H1 (cell line): ENCODE results near the gene RSPH6A. TPM values are rescaled to one million over a fixed set of nuclear protein-coding genes. Genes with fewer than 3 reads are reported as not detected.

Source experiments
- CTCF ChIA-PET: fragments of 300-600 bp; sonication (Branson Sonifier 250); formaldehyde crosslinking; loops from one replicate; lab custom pipeline; 2021; ENCODE audit not compliant: partially characterized antibody; lab: Charles Lee
- POLR2A ChIA-PET: fragments of 300-600 bp; sonication (Branson Sonifier 250); formaldehyde crosslinking; loops from one replicate; lab custom pipeline; 2021; ENCODE audit warnings: inconsistent platforms; ENCODE audit not compliant: partially characterized antibody; lab: Charles Lee
- DNase-seq, 2 experiments: peaks; one replicate each; pipeline versions ENCODE4 v3.0.0 to v3.0.0-alpha.2; 2010 to 2022; ENCODE audit warnings: low spot score in 2 of 2, low read depth in 1 of 2, mixed read lengths in 1 of 2
- FAIRE-seq: peaks from 2 replicates; lab custom pipeline; 2011; peaks lifted over from hg19 to GRCh38; lab: Jason Lieb, UNC
- H2AFZ ChIP-seq: 2 replicates; pipeline ENCODE4 v1.8.1; 2012; ENCODE audit warnings: low read length, inconsistent platforms
- H2AK5ac ChIP-seq: 2 replicates; pipeline ENCODE4 v1.6.1; 2013; ENCODE audit warnings: low read depth, low read length
- H2BK120ac ChIP-seq: replicated peaks from 2 replicates; pipeline ENCODE3; 2013; ENCODE audit warnings: low read depth, low read length, inconsistent platforms
- H2BK12ac ChIP-seq: 2 replicates; pipeline ENCODE4 v1.6.1; 2013; ENCODE audit warnings: low read depth, low read length
- H2BK15ac ChIP-seq: 2 replicates; pipeline ENCODE4 v1.6.1; 2013; ENCODE audit warnings: low read length
- H2BK20ac ChIP-seq: 2 replicates; pipeline ENCODE4 v1.6.1; 2013; ENCODE audit warnings: low read length
- H2BK5ac ChIP-seq: 2 replicates; pipeline ENCODE4 v1.6.1; 2013; ENCODE audit warnings: low read depth, low read length
- H3K14ac ChIP-seq: 2 replicates; pipeline ENCODE4 v1.6.1; 2013; ENCODE audit warnings: inconsistent platforms; ENCODE audit not compliant: insufficient read length
- H3K18ac ChIP-seq: 2 replicates; pipeline ENCODE4 v1.6.1; 2013; ENCODE audit warnings: low read length; ENCODE audit errors: extremely low read depth
- H3K23ac ChIP-seq: 2 replicates; pipeline ENCODE4 v1.6.1; 2013; ENCODE audit warnings: inconsistent platforms; ENCODE audit not compliant: insufficient read length
- H3K23me2 ChIP-seq: 2 replicates; pipeline ENCODE4 v1.6.1; 2013; ENCODE audit warnings: low read depth, low read length
- H3K27ac ChIP-seq: 2 replicates; pipeline ENCODE4 v1.6.1; 2011; ENCODE audit warnings: low read depth, low read length, inconsistent platforms
- H3K27me3 ChIP-seq, 4 experiments: replicated peaks in 1 of 4; 1 replicate in 1 of 4; 2 replicates in 3 of 4; pipeline versions ENCODE4 v1.6.1 to v1.8.1; 2011 to 2013; ENCODE audit warnings: low read length in 3 of 4, mild to moderate bottlenecking in 3 of 4, inconsistent platforms in 2 of 4, mixed read lengths in 2 of 4, moderate library complexity in 1 of 4; ENCODE audit not compliant: control insufficient read depth in 3 of 4, insufficient read depth in 3 of 4; ENCODE audit errors: extremely low read depth in 1 of 4
- H3K36me3 ChIP-seq, 4 experiments: 2 replicates each; pipeline versions ENCODE4 v1.6.1 to v1.8.1; 2011 to 2013; ENCODE audit warnings: mild to moderate bottlenecking in 4 of 4, low read length in 3 of 4, moderate library complexity in 2 of 4, control low read depth in 1 of 4, inconsistent platforms in 1 of 4; ENCODE audit not compliant: insufficient read depth in 4 of 4, control insufficient read depth in 2 of 4
- H3K4ac ChIP-seq: replicated peaks from 2 replicates; pipeline ENCODE3; 2013; ENCODE audit warnings: low read length, low read depth, mixed read lengths, inconsistent platforms; ENCODE audit not compliant: insufficient read length
- H3K4me1 ChIP-seq, 4 experiments: replicated peaks in 1 of 4; 1 replicate in 1 of 4; 2 replicates in 3 of 4; pipeline versions ENCODE4 v1.6.1 to v1.8.1; 2011 to 2013; ENCODE audit warnings: low read length in 3 of 4, inconsistent platforms in 2 of 4, mixed read lengths in 1 of 4; ENCODE audit not compliant: insufficient read depth in 4 of 4, control insufficient read depth in 3 of 4
- H3K4me2 ChIP-seq, 2 experiments: 2 replicates each; pipeline versions ENCODE4 v1.6.1 to v1.8.1; 2011 to 2013; ENCODE audit warnings: low read depth in 2 of 2, low read length in 2 of 2, control low read depth in 1 of 2, inconsistent platforms in 1 of 2, mild to moderate bottlenecking in 1 of 2; ENCODE audit not compliant: insufficient read depth in 1 of 2
- H3K4me3 ChIP-seq, 4 experiments: fragments of 200-600, 300-600 bp in 1 of 4; sonication (generic), shearing (Covaris generic), sonication (Bioruptor Twin) in 1 of 4; 2 replicates each; pipeline versions ENCODE4 v1.5.1 to v1.8.1; 2011 to 2016; ENCODE audit warnings: low read length in 4 of 4, low read depth in 3 of 4, control low read depth in 2 of 4, inconsistent platforms in 2 of 4, mild to moderate bottlenecking in 2 of 4, mixed read lengths in 1 of 4, moderate library complexity in 1 of 4; ENCODE audit not compliant: insufficient read depth in 2 of 4; ENCODE audit errors: extremely low read depth in 1 of 4
- H3K56ac ChIP-seq: replicated peaks from 2 replicates; pipeline ENCODE3; 2013; ENCODE audit warnings: low read depth, mild to moderate bottlenecking, mixed read lengths, low read length, inconsistent platforms; ENCODE audit not compliant: insufficient read length
- H3K79me1 ChIP-seq: 2 replicates; pipeline ENCODE4 v1.6.1; 2013; ENCODE audit warnings: low read depth, low read length, control low read depth
- H3K79me2 ChIP-seq, 2 experiments: 2 replicates each; pipeline versions ENCODE4 v1.6.1 to v1.8.1; 2012 to 2013; ENCODE audit warnings: low read length in 2 of 2, mild to moderate bottlenecking in 2 of 2, inconsistent platforms in 1 of 2; ENCODE audit not compliant: insufficient read depth in 2 of 2, control insufficient read depth in 1 of 2
- H3K9ac ChIP-seq, 4 experiments: replicated peaks in 1 of 4; 1 replicate in 1 of 4; 2 replicates in 3 of 4; pipeline versions ENCODE4 v1.6.1 to v1.8.1; 2011 to 2013; ENCODE audit warnings: low read depth in 3 of 4, low read length in 3 of 4, control low read depth in 2 of 4, mild to moderate bottlenecking in 2 of 4, moderate library complexity in 2 of 4, inconsistent platforms in 1 of 4; ENCODE audit errors: extremely low read depth in 1 of 4
- H3K9me3 ChIP-seq, 2 experiments: 2 replicates each; pipeline versions ENCODE4 v1.6.1 to v1.8.1; 2012 to 2013; ENCODE audit warnings: mild to moderate bottlenecking in 2 of 2, moderate library complexity in 2 of 2, control low read depth in 1 of 2, inconsistent platforms in 1 of 2, low read depth in 1 of 2, low read length in 1 of 2, mixed read lengths in 1 of 2; ENCODE audit not compliant: insufficient read depth in 2 of 2
- H4K20me1 ChIP-seq, 2 experiments: replicated peaks in 1 of 2; 2 replicates each; pipeline versions ENCODE3 to v1.8.1; 2011 to 2013; ENCODE audit warnings: inconsistent platforms in 2 of 2, low read length in 2 of 2, mild to moderate bottlenecking in 1 of 2; ENCODE audit not compliant: insufficient read depth in 2 of 2, control insufficient read depth in 1 of 2
- H4K5ac ChIP-seq: 2 replicates; pipeline ENCODE4 v1.6.1; 2013; ENCODE audit warnings: low read length, low read depth, mixed read lengths, inconsistent platforms; ENCODE audit not compliant: insufficient read length
- H4K8ac ChIP-seq: 2 replicates; pipeline ENCODE4 v1.8.0; 2013; ENCODE audit warnings: mild to moderate bottlenecking, moderate library complexity, low read length, inconsistent platforms; ENCODE audit not compliant: insufficient read depth; ENCODE audit errors: extremely low read depth
- H4K91ac ChIP-seq: replicated peaks from 2 replicates; pipeline ENCODE3; 2013; ENCODE audit warnings: low read length, mixed read lengths, inconsistent platforms; ENCODE audit not compliant: insufficient read length
- CEBPB ChIP-seq: IDR thresholded peaks from 2 replicates; pipeline ENCODE4 v1.6.1; 2012; ENCODE audit warnings: low read depth, low read length
- EGR1 ChIP-seq: IDR thresholded peaks from 2 replicates; pipeline ENCODE4 v1.6.1; 2011; ENCODE audit warnings: low read depth, low read length, borderline replicate concordance
- HDAC2 ChIP-seq, 2 experiments: fragments of 300-600 bp in 1 of 2; sonication (generic) in 1 of 2; IDR thresholded peaks; 2 replicates each; pipeline ENCODE4 v1.6.1; 2011 to 2012; ENCODE audit warnings: low read depth in 2 of 2, low read length in 2 of 2, mild to moderate bottlenecking in 2 of 2, moderate library complexity in 2 of 2, borderline replicate concordance in 1 of 2, inconsistent platforms in 1 of 2
- POU5F1 ChIP-seq: IDR thresholded peaks from 2 replicates; pipeline ENCODE4 v1.6.1; 2011; ENCODE audit warnings: low read depth, mild to moderate bottlenecking, low read length, moderate library complexity
- SIN3A ChIP-seq, 2 experiments: IDR thresholded peaks in 1 of 2; conservative IDR thresholded peaks in 1 of 2; 2 replicates each; pipeline ENCODE4 v1.6.1; 2011 to 2012; ENCODE audit warnings: low read length in 2 of 2, improper control_type of control experiment in 1 of 2, low read depth in 1 of 2, mild to moderate bottlenecking in 1 of 2
- SRF ChIP-seq: IDR thresholded peaks from 2 replicates; pipeline ENCODE4 v1.6.1; 2011; ENCODE audit warnings: mild to moderate bottlenecking, low read depth, low read length, moderate library complexity
- TAF1 ChIP-seq: IDR thresholded peaks from 2 replicates; pipeline ENCODE4 v1.6.1; 2011; ENCODE audit warnings: mild to moderate bottlenecking, low read depth, low read length
- WGBS, 2 experiments: shearing (Covaris generic) in 1 of 2; methylation state at CpG; one replicate each; pipeline versions ENCODE4 v1.1.6 to v1.1.7; 2013 to 2015; ENCODE audit warnings: low lambda C conversion rate in 2 of 2, mixed read lengths in 2 of 2, inconsistent platforms in 1 of 2, low coverage in 1 of 2, missing lambda C conversion rate in 1 of 2; ENCODE audit not compliant: insufficient replicate concordance in 2 of 2, insufficient coverage in 1 of 2, insufficient read length in 1 of 2; ENCODE audit errors: extremely low coverage in 1 of 2, missing lambda C conversion rate in 1 of 2; 5-methylcytosine and 5-hydroxymethylcytosine counted together
- polyA plus RNA-seq, 7 experiments: library from polyadenylated mRNA; depleted of rRNA in 3 of 7; stranded (reverse) in 5 of 7; unstranded in 2 of 7; fragments of >200 nt in 5 of 7; fragments of 200-250 nt in 2 of 7; gene quantifications; 1 replicate in 5 of 7; 2 replicates in 1 of 7; 4 replicates in 1 of 7; pipeline versions ENCODE4 v1.2.1 to v1.2.3, GENCODE V29; 2011 to 2013; ENCODE audit warnings: missing spikeins in 2 of 7, mixed read lengths in 2 of 7
- total RNA-seq: library from RNA; stranded (reverse); fragmentation: NEBNext Ultra II Directional; extraction: Animal tissue kit (Norgen Biotek cat#: 25700); gene quantifications from 2 replicates; pipeline ENCODE4 v1.2.1, GENCODE V29; 2021
- TF ChIP-seq, protein P1 (sequence below): IDR thresholded peaks from 2 replicates; pipeline ENCODE4 v1.6.1; 2012; ENCODE audit warnings: inconsistent platforms

RSPH6A gene
- total and polyA plus RNA-seq, 2 of the 8 experiments (the other 6 are each of a cell fraction or from before 2014, with no cell fraction given), result 0.05 to 0.19 TPM

DNA sequence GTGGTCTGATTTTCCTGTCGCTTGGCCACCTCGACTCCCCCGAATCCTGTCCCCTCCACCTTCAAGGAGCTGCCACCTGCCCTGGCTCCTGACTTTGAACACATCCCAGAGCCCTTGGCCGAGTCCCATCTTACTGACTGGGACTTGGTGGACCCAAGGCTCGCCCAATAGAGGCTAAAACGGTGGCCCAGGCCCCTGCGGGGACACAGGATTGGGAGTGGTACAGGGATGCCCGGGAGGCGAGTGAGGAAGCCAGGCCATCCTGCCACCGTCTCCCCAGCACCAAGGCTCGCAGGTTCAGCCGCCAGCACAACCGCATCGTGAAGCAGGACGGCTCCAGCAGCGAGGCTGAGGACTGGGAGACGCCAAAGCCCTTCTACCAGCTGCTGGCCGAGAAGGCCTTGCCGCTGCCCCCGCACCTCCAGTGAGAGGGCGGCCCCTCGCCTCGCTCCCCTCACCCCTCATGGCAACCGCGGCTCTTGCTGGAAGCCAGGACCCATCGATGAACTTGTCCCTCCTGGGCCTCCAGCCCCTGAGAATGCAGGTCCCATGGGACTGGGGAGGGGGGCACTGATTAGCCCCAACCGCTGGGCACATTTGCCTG is 51.3 kb downstream of the RSPH6A start:
- H2BK120ac ChIP-seq, result peak overlapping the region; percentile 53
- no peaks in the 10 kb centered on the region for H3K79me1 ChIP-seq
- H3K4ac ChIP-seq, result peak overlapping the region; percentile 80
- DNase-seq, result peak in 1 of 2 experiments; percentile 55
- ChIA-PET POLR2A (interaction anchor here (0.9 to 16.2 kb wide), 6 partner anchors 9 to 46 kb away, joined by 3 to 284 read pairs (median 4); partner anchors contain the start of genes DMWD, FBXO46 and MEIOSIN), CTCF (interaction anchor here (0.7 to 3.2 kb wide), 6 partner anchors 9 to 115 kb away, joined by 3 to 14 read pairs (median 6); no protein-coding TSS in a partner anchor)
- no peaks in the 10 kb centered on the region for H3K9me3 ChIP-seq
- peak overlapping the region in 1 of 4 experiments; percentile 36; a peak in 1 of 8 replicates for H3K4me3 ChIP-seq
- no peaks in the 10 kb centered on the region for H3K79me2 ChIP-seq
- no peak overlapping the region for H2AFZ ChIP-seq
- peak overlapping the region; percentile 81; the same call in 1 of the 2 replicates for H2BK5ac ChIP-seq
- no peaks in the 10 kb centered on the region for H3K36me3 ChIP-seq
- H4K5ac ChIP-seq, result peak overlapping the region; percentile 15
- peak overlapping the region; percentile 92; the same call in 1 of the 2 replicates for H2BK15ac ChIP-seq
- H3K23ac ChIP-seq, result no peak overlapping the region
- FAIRE-seq, result no peak
- H2BK12ac ChIP-seq, result peak overlapping the region; percentile 96
- H2AK5ac ChIP-seq, result no peak overlapping the region
- H4K20me1 ChIP-seq, result peaks cover 0 to 3% of the 10 kb centered on the region in 2 experiments
- peaks cover 0 to 2% (median 1%) of the 10 kb centered on the region in 4 experiments; a peak in 1 of 7 replicates for H3K27me3 ChIP-seq
- peak overlapping the region; percentile 93 for H4K91ac ChIP-seq
- H3K27ac ChIP-seq, result no peak overlapping the region
- H3K9ac ChIP-seq, result no peak overlapping the region
- peaks cover 12% of the 10 kb centered on the region; the same call in 1 of the 2 replicates for H3K23me2 ChIP-seq
- H3K4me2 ChIP-seq, result peak overlapping the region in 1 of 2 experiments; percentile 19; a peak in 2 of 4 replicates
- WGBS, 2 experiments, result 71% methylated on average over 26 of the region's 27 CpGs; no CpG with 5 or more reads in 1 of the 2 experiments
- peaks cover 7 to 37% (median 26%) of the 10 kb centered on the region in 4 experiments for H3K4me1 ChIP-seq
- TF ChIP-seq POU5F1, result no peak
- no peak for TF ChIP-seq TAF1
- no peak for TF ChIP-seq SIN3A (conservative IDR thresholded peaks at IDR 0.05 in 1 of 2, IDR thresholded peaks at IDR 0.05 in 1 of 2; ENCODE audit: low read depth in 1 of 2, low read length in 2 of 2)
- TF ChIP-seq, protein P1, sequence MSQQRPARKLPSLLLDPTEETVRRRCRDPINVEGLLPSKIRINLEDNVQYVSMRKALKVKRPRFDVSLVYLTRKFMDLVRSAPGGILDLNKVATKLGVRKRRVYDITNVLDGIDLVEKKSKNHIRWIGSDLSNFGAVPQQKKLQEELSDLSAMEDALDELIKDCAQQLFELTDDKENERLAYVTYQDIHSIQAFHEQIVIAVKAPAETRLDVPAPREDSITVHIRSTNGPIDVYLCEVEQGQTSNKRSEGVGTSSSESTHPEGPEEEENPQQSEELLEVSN, result no peak
- TF ChIP-seq EGR1, result no peak
- TF ChIP-seq SRF, result no peak
- TF ChIP-seq HDAC2 (IDR thresholded peaks at IDR 0.05; ENCODE audit: borderline replicate concordance in 1 of 2, low read depth in 2 of 2, low read length in 2 of 2), result no peak
- no peak for TF ChIP-seq CEBPB
- peak overlapping the region; percentile 22; the same call in 1 of the 2 replicates for H3K18ac ChIP-seq
- no peak overlapping the region for H3K56ac ChIP-seq
- H3K14ac ChIP-seq, result no peak overlapping the region
- H4K8ac ChIP-seq, result peak overlapping the region; percentile 72
- H2BK20ac ChIP-seq, result peak overlapping the region; percentile 90; the same call in 1 of the 2 replicates
